Mucosa of gallbladder (tissue), 1 donor: ENCODE data around the gene UCP3. TPM values are rescaled to one million over a fixed set of nuclear protein-coding genes. Genes with fewer than 3 reads are reported as not detected.

Source experiments
- DNase-seq: peaks from one replicate; pipeline ENCODE4 v3.0.0-alpha.2; 2020; ENCODE audit warnings: low spot score
- total RNA-seq: library from RNA; stranded (reverse); gene quantifications from one replicate; pipeline ENCODE4 v1.2.1, GENCODE V29; 2021
- donor health status: DM: no; HTN: no; CAD: no.

Gene UCP3, protein sequence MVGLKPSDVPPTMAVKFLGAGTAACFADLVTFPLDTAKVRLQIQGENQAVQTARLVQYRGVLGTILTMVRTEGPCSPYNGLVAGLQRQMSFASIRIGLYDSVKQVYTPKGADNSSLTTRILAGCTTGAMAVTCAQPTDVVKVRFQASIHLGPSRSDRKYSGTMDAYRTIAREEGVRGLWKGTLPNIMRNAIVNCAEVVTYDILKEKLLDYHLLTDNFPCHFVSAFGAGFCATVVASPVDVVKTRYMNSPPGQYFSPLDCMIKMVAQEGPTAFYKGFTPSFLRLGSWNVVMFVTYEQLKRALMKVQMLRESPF
- 2.0 TPM for total RNA-seq

DNA sequence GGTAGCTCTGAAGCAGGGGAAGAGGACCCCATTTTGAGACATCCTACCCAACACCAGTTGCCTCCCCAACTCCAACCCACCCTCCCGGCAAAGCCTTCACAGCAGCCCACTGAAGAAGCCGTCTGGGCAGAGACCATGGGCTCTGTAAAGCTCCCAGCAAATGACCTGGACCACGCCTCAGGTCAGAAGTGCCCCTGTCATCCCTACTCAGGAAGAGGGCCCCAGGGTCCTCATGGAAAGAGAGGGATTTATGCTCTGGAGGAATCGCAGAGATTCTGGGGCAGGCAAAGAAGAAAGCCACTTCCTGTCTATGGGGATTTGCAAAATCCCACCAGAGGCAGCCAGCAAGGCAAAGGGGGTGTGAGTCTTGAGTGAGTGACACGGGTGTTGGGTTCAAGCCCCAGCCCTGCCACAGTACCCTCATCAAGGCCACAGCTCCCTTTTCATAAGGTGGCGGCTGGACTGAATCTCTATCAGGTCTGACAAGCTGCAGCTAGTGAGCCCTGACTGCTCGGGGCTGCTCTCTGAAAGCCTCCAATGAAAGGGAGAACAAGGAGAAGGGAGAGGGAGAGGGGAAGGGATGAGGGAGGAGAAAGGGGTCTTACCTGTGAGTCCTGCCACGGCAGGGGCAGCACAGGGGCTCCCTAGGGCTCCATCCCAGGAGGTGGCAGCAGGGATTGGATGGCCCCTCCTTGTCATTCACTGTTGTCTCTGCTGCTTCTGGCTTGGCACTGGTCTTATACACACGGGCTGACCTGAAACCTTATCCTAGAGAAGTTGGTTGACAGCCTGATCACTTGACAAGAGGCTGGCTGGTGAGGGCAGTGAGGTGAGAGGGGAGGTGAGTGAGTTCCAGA lies at the start of gene UCP3:
Gene UCP3 (minus strand): TSS at position 713 of the 857 bp plus-strand sequence. CDS start 2,043 bp downstream, outside the sequence.
- no peak for DNase-seq

DNA sequence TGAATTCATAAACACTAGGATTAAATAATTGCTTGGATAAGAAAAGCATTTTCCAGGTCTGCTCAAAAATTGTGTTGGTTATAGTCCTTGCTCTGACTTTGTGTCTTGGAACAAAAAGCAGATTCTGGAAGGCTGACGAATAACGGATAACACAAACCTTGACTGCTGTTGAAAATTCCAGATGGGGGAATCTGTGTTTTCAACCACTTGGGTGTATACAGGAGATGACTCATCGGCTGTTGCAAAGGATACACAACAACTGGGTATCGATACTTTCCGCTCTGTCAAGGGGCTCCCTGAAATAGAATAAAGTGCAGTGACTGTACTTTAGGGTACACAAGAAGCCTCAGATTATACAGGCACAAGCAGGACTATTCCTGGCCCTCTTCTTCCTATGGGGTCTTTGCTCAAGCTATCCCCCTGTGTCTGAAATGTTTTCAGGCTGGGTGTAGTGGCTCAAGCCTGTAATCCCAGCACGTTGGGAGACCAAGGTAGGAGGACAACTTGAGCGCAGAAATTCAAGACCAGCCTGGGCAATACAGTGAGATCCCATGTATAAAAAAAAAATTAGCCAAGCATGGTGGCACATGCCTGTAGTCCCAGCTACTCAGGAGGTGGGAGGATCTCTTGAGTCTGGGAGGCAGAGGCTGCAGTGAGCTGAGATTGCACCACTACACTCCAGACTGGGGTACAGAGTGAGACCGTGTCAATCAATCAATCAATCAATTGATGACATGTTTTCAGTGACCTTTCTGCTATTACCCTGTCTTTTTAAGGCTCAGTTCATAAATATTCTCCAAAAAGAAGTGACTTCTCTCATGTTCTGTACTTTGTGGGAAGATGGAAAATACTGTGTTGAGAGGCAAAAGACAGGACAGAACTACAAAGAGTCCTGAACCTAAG lies 48.6 kb upstream of the UCP3 start:
- DNase-seq, result no peak

DNA sequence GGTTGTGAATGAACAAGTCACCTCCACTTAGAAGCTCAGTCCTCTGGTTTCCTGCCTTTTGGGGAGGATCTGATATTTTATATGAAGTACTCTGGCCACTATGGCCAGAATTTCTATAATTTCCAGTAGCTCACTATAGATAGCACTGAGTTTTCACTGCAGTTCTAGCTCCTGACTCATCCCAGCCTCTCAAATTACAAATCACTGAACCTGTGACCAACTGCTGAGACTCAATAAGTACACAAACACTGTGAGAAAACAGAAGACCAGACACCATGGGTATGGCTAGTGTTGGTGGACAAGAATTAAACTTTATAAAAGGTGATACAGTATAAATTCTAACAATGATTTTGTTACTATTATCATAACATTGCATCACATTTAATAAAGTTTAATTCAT lies 47.1 kb upstream of the UCP3 start:
- no peak for DNase-seq

DNA sequence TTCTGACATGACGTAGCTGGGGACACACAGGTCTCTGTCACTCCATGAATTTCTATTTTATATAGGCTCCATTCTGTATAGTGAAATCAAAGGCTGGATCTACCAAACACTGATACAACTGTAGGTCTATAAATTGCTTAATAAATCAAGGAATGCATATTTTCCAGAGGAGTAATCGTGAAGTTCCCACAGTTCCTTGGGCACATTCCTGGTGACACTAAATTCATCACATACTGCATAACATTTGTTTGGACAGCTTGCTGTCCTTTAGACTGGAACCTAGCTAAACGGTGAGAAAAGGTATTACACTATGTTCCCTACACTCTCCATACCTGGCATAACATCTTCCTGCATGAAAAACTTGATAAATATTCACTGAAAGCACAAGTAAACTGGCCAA lies 41.6 kb upstream of the UCP3 start:
- DNase-seq, result no peak

DNA sequence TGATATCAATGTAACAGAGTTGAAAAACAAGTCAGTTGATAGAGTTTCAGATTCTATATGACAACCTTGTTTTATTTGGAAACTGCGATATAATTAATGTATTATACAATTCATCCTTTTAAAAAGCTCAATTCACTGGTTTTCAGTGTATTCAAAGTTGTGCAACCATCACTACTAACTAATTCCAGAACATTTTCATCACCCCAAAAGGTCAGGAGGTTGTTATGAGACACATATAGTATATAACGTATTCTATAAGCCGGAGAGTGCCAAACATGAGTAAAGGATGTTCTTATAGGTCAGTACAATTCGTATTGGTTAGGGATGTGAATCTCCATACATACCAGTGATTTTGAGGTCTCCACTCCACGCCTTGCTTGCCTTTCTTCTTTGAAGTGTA lies 40.1 kb upstream of the UCP3 start:
- DNase-seq, result no peak

DNA sequence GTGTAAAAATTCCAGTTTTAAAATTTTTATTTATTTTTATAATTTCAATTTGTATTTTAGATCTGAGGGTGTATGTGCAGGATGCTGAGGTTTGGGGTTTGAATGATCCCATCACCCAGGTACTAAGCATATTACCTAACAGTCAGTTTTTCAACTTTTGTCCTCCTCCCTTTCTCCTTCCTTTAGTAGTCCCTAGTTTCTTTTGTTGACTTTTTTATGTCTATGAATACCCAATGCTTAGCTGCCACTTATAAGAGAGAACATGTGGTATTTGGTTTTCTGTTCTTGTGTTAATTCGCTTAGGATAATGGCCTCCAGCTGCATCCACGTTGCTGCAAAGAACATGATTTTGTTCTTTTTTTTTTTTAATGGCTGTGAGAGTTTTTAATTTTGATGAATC lies 35.7 kb upstream of the UCP3 start:
- no peak for DNase-seq

DNA sequence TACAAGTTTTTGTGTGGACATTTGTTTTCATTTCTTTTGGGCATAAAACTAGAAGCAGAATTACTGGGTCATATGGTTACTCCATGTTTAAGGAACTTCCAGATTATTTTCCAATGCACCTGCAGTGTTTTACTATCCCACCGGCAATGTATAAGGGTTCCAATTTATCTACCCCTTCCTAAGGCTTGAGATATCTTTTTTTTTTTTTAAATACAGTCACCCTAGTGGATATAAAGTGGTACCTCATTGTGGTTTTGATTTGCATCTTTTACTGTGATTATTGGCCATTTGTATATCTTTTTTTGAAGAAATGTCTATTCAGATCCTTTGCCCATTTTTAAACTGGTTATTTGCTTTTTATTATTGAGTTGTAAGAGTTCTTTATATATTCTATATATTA lies 34.6 kb upstream of the UCP3 start:
- no peak for DNase-seq

DNA sequence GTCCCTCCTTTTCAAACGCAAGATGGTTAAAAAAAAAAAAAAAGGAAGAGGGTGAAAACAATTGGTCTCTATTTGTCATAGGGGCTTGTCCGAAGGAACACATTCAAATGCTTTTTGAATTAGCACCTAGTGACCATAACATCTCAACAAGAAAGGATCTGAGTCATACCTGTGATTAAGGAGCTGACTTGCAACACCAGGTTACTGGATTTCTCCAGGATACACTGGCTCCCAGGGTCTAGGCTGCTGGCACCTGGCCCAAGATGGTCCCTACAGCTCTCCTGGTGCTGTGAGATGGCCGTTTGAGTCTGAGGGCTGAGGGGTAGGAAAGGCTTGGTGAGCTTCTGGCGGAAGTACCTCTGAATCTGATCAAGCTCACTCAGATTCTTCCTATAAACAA lies 28.4 kb upstream of the UCP3 start:
- no peak for DNase-seq

DNA sequence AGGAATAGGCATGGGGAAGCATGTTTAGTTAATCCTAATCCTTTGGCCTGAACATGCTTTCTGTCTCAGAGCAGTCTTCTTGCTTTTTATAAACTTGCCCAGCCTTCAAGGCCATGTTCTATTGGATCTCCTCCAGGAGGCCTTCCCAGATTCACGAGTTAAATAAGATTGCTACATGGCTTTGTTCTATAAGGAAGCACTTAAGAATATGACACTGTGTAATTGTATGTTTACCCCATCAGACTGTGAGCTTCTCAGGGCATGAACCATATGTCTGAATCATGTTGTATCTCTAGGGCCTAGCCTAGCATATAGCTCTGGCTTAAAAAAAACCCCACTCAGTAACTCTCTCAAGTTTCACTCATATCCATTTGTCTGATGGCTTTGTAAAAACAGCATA lies 26.4 kb upstream of the UCP3 start:
- DNase-seq, result no peak

DNA sequence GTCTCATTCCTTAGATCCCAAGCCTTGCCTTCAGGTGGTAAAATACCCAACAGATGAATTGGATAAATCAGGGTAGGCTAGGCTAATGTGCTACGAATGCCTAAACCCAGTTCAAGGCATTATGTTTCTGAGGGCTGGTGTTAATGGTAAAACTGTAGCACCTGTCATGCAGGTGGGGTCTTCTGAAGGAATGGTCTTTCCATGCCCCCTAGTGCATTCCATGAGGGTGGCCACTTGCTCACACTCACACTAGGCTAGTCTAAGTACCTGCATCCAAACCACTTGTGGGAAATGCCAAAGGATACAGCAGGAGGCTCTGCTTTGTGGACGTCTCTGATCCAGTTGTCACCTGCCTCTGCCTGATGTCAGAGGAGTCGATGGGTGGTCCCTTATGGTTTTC lies 24.2 kb upstream of the UCP3 start:
- DNase-seq, result no peak

DNA sequence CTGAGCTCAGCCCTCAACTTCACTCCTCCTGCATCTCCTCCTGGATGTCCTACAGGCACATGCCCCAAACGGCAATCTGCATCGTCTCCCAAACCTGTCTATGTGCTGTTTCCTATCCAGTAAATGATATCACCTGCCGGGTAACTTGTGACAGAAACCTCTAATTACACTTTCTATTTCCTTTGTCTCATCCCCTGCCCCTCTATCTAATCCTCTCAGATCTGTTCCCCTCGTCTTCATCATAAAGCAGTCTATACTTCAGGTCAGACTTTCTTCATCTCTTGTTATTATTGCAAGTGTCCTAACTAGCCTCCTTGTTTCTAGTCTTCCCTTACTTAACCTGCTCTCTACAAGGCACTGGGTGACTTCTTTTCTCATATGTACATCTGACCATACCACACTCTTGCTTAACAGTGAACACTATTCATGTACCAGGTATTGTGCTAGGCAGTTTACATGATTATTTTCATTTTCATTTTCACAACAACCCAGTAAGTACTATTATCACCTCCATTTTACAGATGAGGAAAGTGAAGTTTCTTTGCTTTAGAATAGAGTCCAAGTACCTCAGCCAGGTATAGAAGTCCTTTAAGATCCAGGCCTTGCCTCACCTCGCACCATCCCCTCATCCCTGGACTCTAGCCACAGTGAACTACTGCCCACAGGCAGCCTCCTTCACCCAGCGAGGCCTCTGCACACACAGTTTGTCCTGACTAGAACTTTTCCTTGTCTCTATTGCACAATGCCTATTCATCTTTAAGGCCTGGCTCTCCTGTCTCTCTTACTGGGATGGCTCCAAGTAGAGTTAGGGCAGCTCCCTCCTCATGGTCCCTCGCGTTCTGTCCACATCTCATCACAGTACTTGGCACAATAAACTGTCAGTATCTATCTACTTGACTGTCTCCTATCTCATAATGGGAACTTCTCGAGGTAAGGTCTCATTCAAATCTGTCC lies 22.1 kb upstream of the UCP3 start:
- no peak for DNase-seq

DNA sequence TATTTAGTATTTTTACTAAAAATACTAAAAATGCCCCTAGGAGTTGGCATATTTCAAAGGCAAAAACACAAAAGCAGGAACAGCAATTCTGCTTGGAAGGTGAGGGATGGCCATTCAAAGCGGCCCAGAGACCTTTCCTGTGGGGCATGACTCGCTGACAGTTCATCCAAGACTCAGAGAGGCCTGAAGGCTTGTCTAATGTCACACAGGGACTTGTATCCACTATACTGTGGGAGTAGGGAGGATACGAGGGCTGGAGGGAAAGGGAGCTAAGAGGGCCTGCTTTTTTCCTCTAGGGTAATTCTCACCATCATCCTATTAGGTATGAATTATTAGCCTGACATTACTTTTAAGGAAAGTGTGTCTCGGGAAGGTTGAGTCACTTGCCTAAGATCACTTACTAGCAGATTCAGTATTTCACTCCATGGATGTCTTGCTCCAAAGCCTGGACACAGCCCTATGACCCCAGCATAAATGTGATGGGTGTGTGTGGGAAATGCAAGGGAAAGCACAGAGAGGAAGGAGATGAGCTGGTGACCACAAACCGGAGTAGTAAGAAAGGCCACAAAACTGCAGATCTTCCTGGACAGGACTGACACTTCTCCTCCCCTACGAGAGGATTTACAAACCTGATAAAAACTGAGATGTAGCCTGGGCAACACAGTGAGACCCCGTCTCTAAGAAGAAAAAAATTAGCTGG lies 16.7 kb upstream of the UCP3 start:
- DNase-seq, result no peak

DNA sequence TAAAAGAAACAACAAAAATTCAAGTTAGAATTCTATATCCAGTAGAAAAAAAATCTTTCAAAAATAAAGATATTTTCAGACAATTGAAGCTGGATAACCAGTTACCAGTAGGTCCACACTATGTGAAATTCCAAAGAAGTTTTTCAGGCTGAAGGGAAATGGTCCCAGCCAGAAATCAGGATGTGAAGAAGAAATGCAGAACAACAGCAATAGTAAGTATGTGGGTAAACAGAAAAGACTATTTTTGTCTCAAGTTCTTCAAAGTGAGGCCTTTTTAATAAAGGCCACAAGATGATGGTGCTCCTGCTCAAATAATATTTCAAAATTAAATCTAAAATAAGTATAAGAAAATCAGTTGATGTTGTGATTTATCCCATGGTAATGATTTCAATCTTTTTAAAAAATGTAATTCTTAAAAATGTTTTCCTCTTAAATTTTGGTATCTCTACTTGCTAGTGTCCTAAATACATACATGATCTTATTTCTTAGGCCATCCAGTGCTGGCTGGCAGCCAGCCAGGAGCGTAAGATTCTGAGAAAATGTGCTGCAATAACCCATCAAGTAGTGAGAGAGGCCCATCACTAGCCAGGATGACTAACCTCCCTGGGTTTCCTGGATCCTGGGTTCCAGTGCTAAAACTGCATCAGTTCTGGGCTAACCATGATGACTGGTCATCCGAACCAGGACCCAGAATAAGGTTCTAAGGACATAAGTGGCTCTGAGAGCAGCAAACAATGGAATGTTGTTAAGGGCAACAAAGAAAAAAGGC lies 15.6 kb upstream of the UCP3 start:
- DNase-seq, result peak; percentile 32

DNA sequence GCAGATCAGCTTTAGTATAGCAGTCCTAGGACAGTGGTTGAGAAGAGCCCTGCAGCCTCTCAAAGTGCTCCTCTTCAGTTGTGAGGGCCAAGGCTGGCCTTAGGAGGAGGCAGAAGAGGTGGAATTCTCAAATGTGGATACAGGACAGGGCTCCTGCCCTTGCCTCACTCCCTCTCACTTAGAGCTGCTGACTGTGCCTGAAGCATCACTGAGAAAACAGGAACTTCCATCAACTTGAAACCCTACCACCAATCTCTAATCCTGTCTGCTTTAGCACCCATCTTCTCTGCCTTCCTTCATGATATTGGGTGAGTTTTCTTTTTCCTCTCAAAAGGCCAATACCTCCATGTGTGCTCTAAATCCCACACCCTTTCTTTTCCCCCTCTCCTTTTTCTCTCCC lies 14.4 kb upstream of the UCP3 start:
- DNase-seq, result no peak

DNA sequence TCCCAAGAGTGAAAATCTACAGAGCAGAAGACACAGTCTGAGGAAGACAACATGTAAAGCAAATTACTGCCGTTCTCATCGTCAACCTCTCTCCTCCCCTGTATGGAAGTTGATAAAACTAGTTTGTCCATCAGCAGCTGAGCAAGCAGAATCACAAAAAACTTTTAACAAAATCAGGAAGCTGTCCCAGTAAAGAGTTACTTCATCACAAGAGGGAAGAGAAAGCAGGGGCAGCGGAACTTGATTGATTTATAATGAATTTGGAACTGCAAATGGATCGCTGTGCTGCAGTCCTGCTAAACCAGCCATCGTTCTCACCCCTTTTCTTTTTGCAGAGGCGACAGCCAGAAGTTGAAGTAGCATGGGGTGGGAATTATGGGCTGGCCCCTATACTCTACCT lies 13.7 kb upstream of the UCP3 start:
- no peak for DNase-seq

DNA sequence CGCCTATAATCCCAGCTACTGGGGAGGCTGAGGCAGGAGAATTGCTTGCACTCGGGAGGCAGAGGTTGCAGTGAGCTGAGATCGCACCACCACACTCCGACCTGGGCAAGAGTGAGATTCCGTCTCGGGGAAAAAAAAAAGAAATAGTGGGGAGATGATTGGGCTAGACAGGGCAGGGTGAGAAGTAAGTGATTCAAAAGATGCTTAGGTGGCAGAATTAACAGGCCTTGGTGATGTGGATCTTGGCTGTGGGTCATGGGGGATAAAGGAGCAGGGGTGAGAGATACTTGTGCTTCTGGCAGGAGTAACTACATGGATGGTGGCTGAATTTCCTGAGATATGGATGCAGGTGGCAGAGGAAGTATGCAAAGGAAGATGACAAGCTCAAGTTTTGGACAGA lies 13.1 kb upstream of the UCP3 start:
- no peak for DNase-seq

DNA sequence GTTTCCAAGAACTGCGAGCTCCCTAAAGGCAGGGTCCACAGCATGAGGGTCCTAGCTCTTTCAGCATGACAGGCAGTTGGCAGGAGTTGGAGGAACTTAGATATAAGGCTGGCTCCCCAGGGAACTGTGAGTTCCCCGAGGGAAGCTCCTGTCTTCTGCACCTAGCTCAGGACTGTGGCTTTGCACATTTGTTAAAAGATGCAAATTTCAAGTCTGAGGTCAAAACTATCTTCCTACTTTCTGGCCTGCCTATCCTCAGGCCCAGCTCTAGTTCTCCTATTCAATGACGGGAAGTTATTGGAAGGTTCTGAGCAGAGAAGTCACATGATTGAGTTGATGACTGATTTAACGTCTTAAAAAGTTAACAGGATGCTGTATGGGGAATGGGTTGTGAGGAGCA lies 11.7 kb upstream of the UCP3 start:
- no peak for DNase-seq

DNA sequence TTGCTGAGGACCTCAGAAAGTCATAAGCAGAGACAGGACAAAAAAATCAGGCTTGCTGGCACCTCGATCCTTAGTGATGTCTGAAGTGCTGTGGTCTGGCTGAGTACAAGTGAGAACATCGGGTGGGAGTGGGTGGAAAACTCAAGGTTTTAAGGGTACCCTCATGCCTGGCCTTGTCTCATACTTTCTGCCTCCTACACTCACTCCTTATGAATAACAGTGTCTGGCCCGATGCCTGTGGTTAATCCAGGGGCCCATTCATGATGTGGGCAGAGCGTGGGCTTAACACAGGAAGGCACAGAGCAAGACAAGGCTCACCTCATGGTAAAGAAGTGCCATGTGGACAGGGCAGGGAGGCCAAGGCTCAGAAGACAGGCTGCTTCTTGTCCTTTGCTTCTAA lies 11.0 kb upstream of the UCP3 start:
- DNase-seq, result no peak

DNA sequence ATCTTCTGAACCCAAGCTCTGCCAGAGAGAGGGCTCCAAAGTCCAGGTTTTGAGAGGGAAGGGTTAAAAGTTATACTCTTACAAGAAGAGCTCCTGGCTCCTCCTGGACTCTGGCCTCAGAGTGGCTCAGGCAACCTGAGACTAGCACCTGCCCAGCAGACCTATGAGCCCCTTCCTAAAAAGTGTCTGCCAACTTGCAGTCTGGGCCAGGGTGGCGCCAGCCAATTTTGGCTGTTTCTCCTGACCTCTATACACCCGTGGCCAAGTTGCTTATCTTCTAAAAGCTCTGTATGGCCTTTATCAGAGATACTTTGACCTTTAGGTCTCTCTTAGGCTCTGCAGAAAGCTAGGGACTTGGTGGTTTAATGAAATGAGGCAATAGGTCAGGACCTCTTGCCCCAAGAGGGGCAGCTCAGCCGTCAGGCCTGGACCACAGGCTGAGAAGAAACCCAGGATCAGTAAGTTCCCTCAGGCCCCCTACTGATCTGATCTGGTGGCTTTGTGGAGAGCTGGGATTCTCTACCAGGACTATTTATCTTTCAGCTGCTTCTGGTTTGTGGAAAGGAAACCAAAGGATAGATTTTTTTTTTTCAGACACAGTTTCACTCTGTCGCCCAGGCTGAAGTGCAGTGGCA lies 10.3 kb upstream of the UCP3 start:
- DNase-seq, result no peak
